NCI-H2029 (cell line): Measurements from ENCODE around the gene OXER1.
"Not testable (repeated sequence)": the region's sequence is repeated elsewhere in the genome, so short reads cannot be mapped to it uniquely, and the experiment has no call there.

ENCODE experiments used
- DNase-seq: peaks from one replicate; lab custom pipeline; 2025; lab: John Stamatoyannopoulos, UW

The OXER1 gene

GRCh38 chr2:42752314-42752713, 11.6 kb downstream of the OXER1 start:
- DNase-seq, result no peak

GRCh38 chr2:42748840-42749239, 15.1 kb downstream of the OXER1 start:
- no peak for DNase-seq

GRCh38 chr2:42747422-42747821, 16.5 kb downstream of the OXER1 start:
- no peak for DNase-seq

- no peak for DNase-seq
Observed at GRCh38 chr2:42744545-42745082, 19.3 kb downstream of the OXER1 start.

- no peak for DNase-seq
Observed at GRCh38 chr2:42743659-42743990, 20.3 kb downstream of the OXER1 start.

- DNase-seq, result no peak
Observed at GRCh38 chr2:42742740-42743658, 20.9 kb downstream of the OXER1 start.

GRCh38 chr2:42741140-42741539, 22.8 kb downstream of the OXER1 start:
- no peak for DNase-seq

- no peak for DNase-seq
Observed at GRCh38 chr2:42736598-42737322, 27.2 kb downstream of the OXER1 start.

- DNase-seq, result no peak
Observed at GRCh38 chr2:42733852-42734251, 30.1 kb downstream of the OXER1 start.

GRCh38 chr2:42731316-42731715, 32.6 kb downstream of the OXER1 start:
- not testable (repeated sequence) for DNase-seq

- DNase-seq, result no peak
Observed at GRCh38 chr2:42726680-42727079, 37.3 kb downstream of the OXER1 start.

- DNase-seq, result no peak
Observed at GRCh38 chr2:42725657-42726056, 38.3 kb downstream of the OXER1 start.

GRCh38 chr2:42724886-42725285, 39.0 kb downstream of the OXER1 start:
- no peak for DNase-seq

GRCh38 chr2:42723465-42723864, 40.5 kb downstream of the OXER1 start:
- no peak for DNase-seq

- peak; percentile 57 for DNase-seq
Observed at GRCh38 chr2:42722320-42723190, 41.4 kb downstream of the OXER1 start.

GRCh38 chr2:42721898-42722297, 42.0 kb downstream of the OXER1 start:
- DNase-seq, result no peak

- DNase-seq, result no peak
Observed at GRCh38 chr2:42714686-42715085, 49.2 kb downstream of the OXER1 start.

GRCh38 chr2:42713920-42714319, 50.0 kb downstream of the OXER1 start:
- no peak for DNase-seq

GRCh38 chr2:42712934-42713333, 51.0 kb downstream of the OXER1 start:
- DNase-seq, result no peak
